Activated T-cell treated with anti-CD3 and anti-CD28 coated beads, Interleukin-2, amount 50 U/mL, for 1 hour (primary cell): Measurements from ENCODE around the gene CDKAL1.

Experiments used
- DNase-seq: peaks from one replicate; pipeline ENCODE4 v3.0.0-alpha.2; 2020

The CDKAL1 gene

DNA sequence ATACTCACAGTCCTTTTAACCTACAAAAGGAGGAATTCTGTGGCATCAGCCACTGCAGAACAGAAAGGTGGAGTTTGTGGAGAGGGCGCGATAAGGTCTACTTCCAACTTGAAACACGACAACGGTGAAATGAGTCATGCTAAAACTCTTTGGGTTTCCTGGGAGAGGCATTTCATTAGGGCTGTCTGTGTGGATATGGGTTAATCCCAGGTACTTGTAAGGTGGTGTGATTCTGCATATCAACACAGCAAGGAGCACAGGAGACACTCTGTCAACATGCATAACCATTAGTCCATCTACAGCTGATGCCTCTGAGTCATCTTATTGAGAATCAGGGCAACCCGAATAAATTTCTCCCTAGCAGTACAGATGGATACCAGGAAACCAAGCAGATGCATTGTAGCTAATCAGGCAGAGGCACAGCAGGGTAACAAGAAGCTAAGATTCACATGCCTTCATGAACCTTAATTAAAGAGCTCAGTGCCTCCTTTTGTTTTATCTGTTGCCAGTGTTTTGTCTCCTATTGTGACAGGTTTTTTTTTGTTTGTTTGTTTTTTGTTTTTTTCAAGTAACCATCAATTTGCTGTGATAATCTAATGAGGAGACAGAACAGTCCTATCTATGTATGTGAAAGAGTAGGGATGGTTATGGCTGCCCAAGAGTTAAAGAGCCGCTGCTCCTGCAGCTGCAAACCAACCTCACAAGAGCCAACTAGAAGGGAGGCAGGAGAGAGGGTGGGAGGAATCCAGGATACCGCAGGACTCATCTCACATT lies 743.5 kb downstream of the CDKAL1 start:
- no peak for DNase-seq

- DNase-seq, result no peak
Observed at GRCh38 chr6:21278375-21278745, 744.1 kb downstream of the CDKAL1 start.

DNA sequence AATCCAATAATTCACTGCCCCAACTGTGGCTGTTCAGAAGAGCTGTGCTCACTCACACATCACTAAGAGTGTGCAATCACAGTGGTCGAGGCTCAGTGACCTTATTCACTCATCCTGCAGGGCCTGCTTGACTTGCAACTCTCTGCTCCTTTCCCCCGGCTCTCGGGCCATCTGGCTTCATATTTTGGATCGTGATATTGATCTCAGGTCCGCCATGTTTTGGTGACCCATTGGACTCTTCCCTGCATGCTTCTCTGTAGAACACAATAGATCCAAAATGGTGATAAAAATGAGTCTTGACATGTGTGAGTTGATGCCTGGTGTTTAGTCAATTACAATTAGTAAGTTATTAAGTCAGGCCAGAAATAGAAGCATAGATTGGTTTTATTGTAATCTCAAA lies 745.4 kb downstream of the CDKAL1 start:
- no peak for DNase-seq

GRCh38 chr6:21281366-21281765 lies 747.1 kb downstream of the CDKAL1 start:
- no peak for DNase-seq
